Stomach (tissue), 4 donors: ENCODE results near the gene PYROXD2.
A peak's percentile ranks its signal among the peaks of the same experiment; 100 is the strongest.

Experiments used
- CTCF ChIP-seq, 7 experiments: fragments of 450-650 bp in 4 of 7; fragments of 200-600 bp in 3 of 7; sonication (generic) in 3 of 7; IDR thresholded peaks; one replicate each; pipeline ENCODE4 v1.5.1; 2016 to 2019; ENCODE audit warnings: antibody characterized with exemption in 7 of 7, control low read depth in 2 of 7, mild to moderate bottlenecking in 1 of 7
- POLR2A ChIP-seq, 4 donors: fragments of 450-650 bp; IDR thresholded peaks; one replicate each; pipeline ENCODE4 v1.6.1; 2016; ENCODE audit warnings: antibody characterized with exemption in 4 of 4, control low read depth in 2 of 4, mild to moderate bottlenecking in 1 of 4, moderate library complexity in 1 of 4
- POLR2AphosphoS5 ChIP-seq, 3 donors: sonication (generic); formaldehyde crosslinking; IDR thresholded peaks; one replicate each; pipeline ENCODE4 v1.6.1; 2016; ENCODE audit warnings: antibody characterized with exemption in 3 of 3

- TF ChIP-seq CTCF (IDR thresholded peaks at IDR 0.05), result no peak
- no peak for TF ChIP-seq POLR2A (IDR thresholded peaks at IDR 0.05)
- peak in 1 of 3 donors; percentile 23 for TF ChIP-seq POLR2AphosphoS5 (IDR thresholded peaks at IDR 0.05)
Observed at GRCh38 chr10:98446151-98446660, 31.2 kb upstream of the PYROXD2 start.
